ENCODE results near the gene TSPOAP1. TPM values are rescaled to one million over a fixed set of nuclear protein-coding genes. Genes with fewer than 3 reads are reported as not detected.

TSPOAP1 gene
- 10 to 100 TPM; 11.4 to 16.3 (median 13.0) TPM for total RNA-seq

GRCh38 chr17:58328195-58329034 lies at the start of gene TSPOAP1:
Gene TSPOAP1, minus strand, starts transcription at chr17:58328795. Its CDS starts 875 bp downstream, at chr17:58327920.
- DNase-seq (ENCODE audit: low spot score in 2 of 2) = no peak
- H3K9me3 ChIP-seq = no peaks in the 10 kb centered on the region
- 23% methylated on average over 22 to 23 of the region's 23 CpGs for WGBS, 2 donors
- TF ChIP-seq EP300 (IDR thresholded peaks at IDR 0.05) = no peak
- TF ChIP-seq POLR2A (IDR thresholded peaks at IDR 0.05) = no peak
- TF ChIP-seq CTCF (IDR thresholded peaks at IDR 0.05) = no peak
- peak within 1 kb of the TSS in 2 of 4 donors; percentile 2 to 15 for H3K4me3 ChIP-seq
- H3K36me3 ChIP-seq = no peaks in the 10 kb centered on the region
- H3K27me3 ChIP-seq = peaks cover 0 to 42% of the 10 kb centered on the region in 2 donors
- H3K27ac ChIP-seq = no peak within 1 kb of the TSS
- H3K4me1 ChIP-seq = peaks cover 0 to 29% (median 2%) of the 10 kb centered on the region in 4 donors

GRCh38 chr17:58377661-58378060 lies 49.1 kb upstream of the TSPOAP1 start:
- TF ChIP-seq POLR2A (IDR thresholded peaks at IDR 0.05) = no peak
- TF ChIP-seq CTCF (IDR thresholded peaks at IDR 0.05) = no peak
- no peak overlapping the region for H3K27ac ChIP-seq
- no peak overlapping the region for H3K4me3 ChIP-seq
- H3K27me3 ChIP-seq = no peaks in the 10 kb centered on the region
- DNase-seq (ENCODE audit: low spot score in 2 of 2) = no peak
- 77 to 78% methylated on average over 5 of the region's 5 CpGs for WGBS, 2 donors
- H3K4me1 ChIP-seq = no peaks in the 10 kb centered on the region
- H3K36me3 ChIP-seq = no peaks in the 10 kb centered on the region
- no peaks in the 10 kb centered on the region for H3K9me3 ChIP-seq

GRCh38 chr17:58377093-58377601 lies 48.6 kb upstream of the TSPOAP1 start:
- Histone ChIP-seq H3K4me3 (no peak overlapping the region), H3K36me3 (no peaks in the 10 kb centered on the region), H3K4me1 (no peaks in the 10 kb centered on the region), H3K27ac (no peak overlapping the region), H3K9me3 (no peaks in the 10 kb centered on the region), H3K27me3 (no peaks in the 10 kb centered on the region)
- no peak for DNase-seq (ENCODE audit: low spot score in 2 of 2)
- 59 to 63% methylated on average over 3 of the region's 3 CpGs for WGBS, 2 donors
- TF ChIP-seq EP300 (IDR thresholded peaks at IDR 0.05) = no peak
- TF ChIP-seq CTCF (IDR thresholded peaks at IDR 0.05) = no peak
- no peak for TF ChIP-seq POLR2A (IDR thresholded peaks at IDR 0.05)

- Histone ChIP-seq H3K4me1 (no peaks in the 10 kb centered on the region), H3K27me3 (no peaks in the 10 kb centered on the region), H3K4me3 (no peak overlapping the region), H3K27ac (no peak overlapping the region), H3K9me3 (no peaks in the 10 kb centered on the region), H3K36me3 (no peaks in the 10 kb centered on the region)
- no peak for DNase-seq (ENCODE audit: low spot score in 2 of 2)
- TF ChIP-seq POLR2A (IDR thresholded peaks at IDR 0.05) (no peak), CTCF (IDR thresholded peaks at IDR 0.05) (no peak), EP300 (IDR thresholded peaks at IDR 0.05) (no peak)
- 60 to 62% methylated on average over 4 of the region's 4 CpGs for WGBS, 2 donors
Observed at GRCh38 chr17:58376472-58377000, 47.9 kb upstream of the TSPOAP1 start.

- Histone ChIP-seq H3K4me1 (no peaks in the 10 kb centered on the region), H3K27me3 (no peaks in the 10 kb centered on the region), H3K9me3 (no peaks in the 10 kb centered on the region), H3K27ac (no peak overlapping the region), H3K4me3 (no peak overlapping the region), H3K36me3 (no peaks in the 10 kb centered on the region)
- WGBS, 2 donors = 53 to 61% methylated on average over 2 of the region's 2 CpGs
- TF ChIP-seq POLR2A (IDR thresholded peaks at IDR 0.05) (no peak), EP300 (IDR thresholded peaks at IDR 0.05) (no peak), CTCF (IDR thresholded peaks at IDR 0.05) (no peak)
- DNase-seq (ENCODE audit: low spot score in 2 of 2) = no peak
Observed at GRCh38 chr17:58375811-58376210, 47.2 kb upstream of the TSPOAP1 start.

All from tibial nerve (tissue), 4 donors.